AG09319 (cell line): ENCODE measurements around the gene SH3GL3.

Experiments used
- DNase-seq: peaks from one replicate; pipeline ENCODE4 v3.0.0-alpha.2; 2010; ENCODE audit warnings: low read depth; ENCODE audit errors: extremely low read depth
- TF ChIP-seq, protein P1 (sequence below): IDR thresholded peaks from 2 replicates; pipeline ENCODE4 v1.5.1; 2011; ENCODE audit warnings: low read depth, mild to moderate bottlenecking, inconsistent platforms, low read length, moderate library complexity

The SH3GL3 gene

DNA sequence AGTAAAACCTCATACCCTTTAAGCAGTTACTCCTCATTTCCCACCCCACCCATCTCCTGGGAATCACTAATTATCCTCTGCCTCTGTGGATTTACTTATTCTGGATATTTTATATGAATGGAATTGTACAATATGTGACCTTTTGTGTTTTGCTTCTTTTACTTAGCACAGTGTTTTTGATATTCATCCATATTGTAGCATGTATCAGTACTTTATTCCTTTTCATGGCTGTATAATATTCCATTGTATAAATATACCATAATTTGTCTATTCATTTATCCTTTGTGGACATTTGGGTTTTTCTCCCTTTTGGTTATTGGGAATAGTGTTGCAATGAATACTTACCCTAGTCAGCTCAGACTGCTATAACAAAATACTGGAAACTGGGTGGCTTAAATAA lies 39.2 kb downstream of the SH3GL3 start:
- TF ChIP-seq, protein P1, sequence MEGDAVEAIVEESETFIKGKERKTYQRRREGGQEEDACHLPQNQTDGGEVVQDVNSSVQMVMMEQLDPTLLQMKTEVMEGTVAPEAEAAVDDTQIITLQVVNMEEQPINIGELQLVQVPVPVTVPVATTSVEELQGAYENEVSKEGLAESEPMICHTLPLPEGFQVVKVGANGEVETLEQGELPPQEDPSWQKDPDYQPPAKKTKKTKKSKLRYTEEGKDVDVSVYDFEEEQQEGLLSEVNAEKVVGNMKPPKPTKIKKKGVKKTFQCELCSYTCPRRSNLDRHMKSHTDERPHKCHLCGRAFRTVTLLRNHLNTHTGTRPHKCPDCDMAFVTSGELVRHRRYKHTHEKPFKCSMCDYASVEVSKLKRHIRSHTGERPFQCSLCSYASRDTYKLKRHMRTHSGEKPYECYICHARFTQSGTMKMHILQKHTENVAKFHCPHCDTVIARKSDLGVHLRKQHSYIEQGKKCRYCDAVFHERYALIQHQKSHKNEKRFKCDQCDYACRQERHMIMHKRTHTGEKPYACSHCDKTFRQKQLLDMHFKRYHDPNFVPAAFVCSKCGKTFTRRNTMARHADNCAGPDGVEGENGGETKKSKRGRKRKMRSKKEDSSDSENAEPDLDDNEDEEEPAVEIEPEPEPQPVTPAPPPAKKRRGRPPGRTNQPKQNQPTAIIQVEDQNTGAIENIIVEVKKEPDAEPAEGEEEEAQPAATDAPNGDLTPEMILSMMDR: no peak
- DNase-seq: no peak

DNA sequence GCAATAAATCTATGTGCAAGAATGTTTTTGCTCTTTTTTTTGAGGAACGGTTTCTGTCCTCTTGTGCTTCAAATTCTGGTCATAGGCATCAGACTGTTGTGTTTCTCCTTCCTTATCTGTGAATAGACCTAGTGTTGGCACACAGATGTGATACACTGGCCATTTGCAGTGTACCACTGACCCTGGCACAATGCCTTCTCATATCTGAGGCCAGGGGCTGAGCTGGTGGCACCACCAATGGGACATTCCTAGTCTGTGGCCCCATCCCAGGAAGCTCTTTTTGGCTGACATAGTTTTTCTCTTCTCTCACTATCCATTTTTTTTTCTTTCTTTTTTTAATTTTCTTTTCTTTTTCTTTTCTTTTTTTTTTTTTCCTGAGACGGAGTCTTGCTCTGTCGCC lies 40.4 kb downstream of the SH3GL3 start:
- no peak for DNase-seq

DNA sequence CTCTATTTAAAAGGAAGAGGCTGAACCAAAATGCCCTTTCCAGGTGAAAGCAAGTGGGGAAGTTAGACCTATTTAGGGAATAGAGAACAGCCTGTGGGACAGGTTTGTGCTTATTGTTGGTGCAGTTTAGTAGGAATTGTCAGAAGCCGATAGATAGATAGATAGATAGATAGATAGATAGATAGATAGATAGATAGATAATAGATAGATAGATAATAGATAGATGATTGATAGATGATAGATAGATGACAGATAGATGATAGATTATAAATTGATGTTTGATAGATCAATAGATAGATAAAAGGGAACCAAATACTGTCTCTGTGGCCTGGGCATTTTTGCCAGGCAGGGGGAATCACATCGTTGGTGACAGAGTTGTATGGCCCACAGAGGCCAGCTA lies 42.5 kb downstream of the SH3GL3 start:
- no peak for DNase-seq
- TF ChIP-seq, protein P1: no peak

More for the DNA sequence above, 40.4 kb downstream of the SH3GL3 start:
- TF ChIP-seq, protein P1: no peak

DNA sequence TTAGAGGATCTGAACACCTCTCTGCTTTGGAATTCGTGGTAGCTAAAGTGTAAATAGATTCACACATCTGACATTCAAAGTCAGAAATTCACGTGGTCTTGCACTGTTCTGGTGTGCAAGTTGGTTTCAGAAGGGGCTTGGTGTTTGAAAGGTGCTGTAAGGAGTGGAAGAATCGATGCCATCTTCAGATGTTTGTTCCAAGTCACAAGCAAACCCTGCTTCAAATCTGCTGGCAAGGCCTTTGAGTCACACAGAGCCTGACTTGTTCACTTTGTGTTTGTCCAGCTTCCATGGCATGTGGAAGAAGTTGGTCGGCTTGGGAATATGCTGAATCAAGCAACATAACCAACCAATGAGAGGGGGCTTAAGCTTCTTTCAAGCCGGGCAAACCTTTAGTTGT lies 44.3 kb downstream of the SH3GL3 start:
- TF ChIP-seq, protein P1: no peak
- no peak for DNase-seq

DNA sequence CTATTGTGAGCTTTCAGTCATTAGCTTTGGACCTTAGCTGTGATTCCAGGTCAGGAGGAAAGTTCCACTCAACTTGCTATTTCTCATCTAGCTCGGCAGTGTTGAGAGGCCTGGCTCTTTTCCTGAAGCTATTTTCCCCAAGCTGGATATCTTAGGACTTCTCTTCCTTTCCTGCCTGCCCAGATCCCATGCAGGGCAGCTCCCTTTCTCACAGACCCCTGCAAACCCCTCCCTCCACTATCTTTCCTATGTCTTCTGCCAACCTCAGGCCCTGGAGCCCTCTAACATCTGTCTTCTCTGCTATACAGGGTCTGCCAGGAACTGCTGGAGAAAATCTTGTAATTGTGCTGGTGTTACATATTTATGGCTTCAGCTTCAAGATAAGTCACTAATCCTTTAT lies 49.6 kb downstream of the SH3GL3 start:
- TF ChIP-seq, protein P1: no peak
- DNase-seq: no peak

DNA sequence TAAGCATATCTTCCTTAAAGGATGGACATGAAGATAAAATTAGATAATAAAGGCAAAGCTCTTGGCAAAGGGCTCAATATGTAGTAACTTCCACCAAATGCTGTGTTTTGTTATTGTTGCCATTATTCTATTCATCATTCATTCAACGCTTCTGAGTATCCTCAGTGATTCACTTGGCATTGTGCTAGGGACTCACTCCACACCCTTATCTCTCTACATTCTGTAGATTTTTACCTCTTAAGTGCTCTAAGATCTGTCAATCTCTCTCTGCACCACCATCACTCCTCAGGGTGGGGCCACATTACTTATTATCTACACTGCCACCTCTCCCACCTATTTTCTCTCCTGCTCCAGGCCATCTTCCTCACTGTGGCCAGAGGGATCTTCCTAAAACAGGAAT lies 51.2 kb downstream of the SH3GL3 start:
- TF ChIP-seq, protein P1: no peak

DNA sequence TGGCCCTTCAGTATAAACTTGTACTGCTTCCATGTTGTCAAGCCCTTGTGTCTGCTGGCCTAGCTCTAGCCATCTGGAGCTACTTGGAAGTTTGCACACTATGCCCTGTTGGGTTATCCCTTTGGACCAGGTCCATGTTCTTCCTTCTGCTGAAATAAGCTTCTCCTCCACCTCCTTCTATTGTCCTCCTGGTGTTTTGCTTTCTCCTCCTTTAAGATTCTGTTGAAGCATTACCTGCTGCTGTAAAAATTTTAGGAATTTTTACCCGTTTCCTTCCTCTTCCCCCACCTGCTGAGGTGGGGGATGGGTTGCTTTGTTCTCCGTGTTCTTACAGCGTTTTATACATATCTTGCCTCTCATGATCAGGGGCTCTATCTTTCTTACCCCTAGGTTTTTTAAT lies 51.7 kb downstream of the SH3GL3 start:
- no peak for DNase-seq
- TF ChIP-seq, protein P1: no peak

More for the DNA sequence above, 51.2 kb downstream of the SH3GL3 start:
- DNase-seq: no peak
